ENCODE measurements around the gene PDE4D. TPM values are rescaled to one million over a fixed set of nuclear protein-coding genes. Genes with fewer than 3 reads are reported as not detected.

PDE4D gene
- total RNA-seq, 1 experiment from 2014 or later = 11.6 TPM

DNA sequence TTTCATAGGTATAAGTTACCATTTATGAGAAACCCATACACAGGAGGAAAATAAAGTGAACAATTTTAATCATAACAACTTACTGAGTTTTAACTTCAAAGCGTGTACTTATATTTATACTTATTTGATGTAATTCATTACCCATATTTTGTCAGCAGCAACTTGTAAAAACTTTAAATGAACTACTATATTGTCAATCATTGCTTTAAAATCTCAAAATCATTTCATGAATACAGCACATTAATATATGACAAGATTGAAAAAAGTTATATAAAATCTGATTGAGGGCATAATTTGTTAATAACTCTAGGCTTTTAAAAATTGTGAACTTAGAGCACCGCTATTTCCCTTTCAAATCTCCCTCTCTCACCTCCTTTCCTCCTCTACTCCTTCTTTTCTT, 573.1 kb downstream of the PDE4D start:
- intact Hi-C loops (cut with micrococcal nuclease; ENCODE audit: unreplicated experiment) = no loop called here
- Mint-ChIP-seq H3K36me3 (ENCODE audit: insufficient read depth, unreplicated experiment) (no peaks in the 10 kb centered on the region), H3K4me3 (ENCODE audit: low read depth, unreplicated experiment) (no peak overlapping the region), H3K4me1 (ENCODE audit: low read depth, unreplicated experiment) (peaks cover 10% of the 10 kb centered on the region), H3K9me3 (ENCODE audit: low read depth, unreplicated experiment) (no peaks in the 10 kb centered on the region), H3K27ac (ENCODE audit: unreplicated experiment) (no peak overlapping the region), H3K27me3 (ENCODE audit: unreplicated experiment) (no peaks in the 10 kb centered on the region)
- CTCF ChIA-PET = no interaction called here
- DNase-seq = no peak
- TF ChIP-seq, protein P1, sequence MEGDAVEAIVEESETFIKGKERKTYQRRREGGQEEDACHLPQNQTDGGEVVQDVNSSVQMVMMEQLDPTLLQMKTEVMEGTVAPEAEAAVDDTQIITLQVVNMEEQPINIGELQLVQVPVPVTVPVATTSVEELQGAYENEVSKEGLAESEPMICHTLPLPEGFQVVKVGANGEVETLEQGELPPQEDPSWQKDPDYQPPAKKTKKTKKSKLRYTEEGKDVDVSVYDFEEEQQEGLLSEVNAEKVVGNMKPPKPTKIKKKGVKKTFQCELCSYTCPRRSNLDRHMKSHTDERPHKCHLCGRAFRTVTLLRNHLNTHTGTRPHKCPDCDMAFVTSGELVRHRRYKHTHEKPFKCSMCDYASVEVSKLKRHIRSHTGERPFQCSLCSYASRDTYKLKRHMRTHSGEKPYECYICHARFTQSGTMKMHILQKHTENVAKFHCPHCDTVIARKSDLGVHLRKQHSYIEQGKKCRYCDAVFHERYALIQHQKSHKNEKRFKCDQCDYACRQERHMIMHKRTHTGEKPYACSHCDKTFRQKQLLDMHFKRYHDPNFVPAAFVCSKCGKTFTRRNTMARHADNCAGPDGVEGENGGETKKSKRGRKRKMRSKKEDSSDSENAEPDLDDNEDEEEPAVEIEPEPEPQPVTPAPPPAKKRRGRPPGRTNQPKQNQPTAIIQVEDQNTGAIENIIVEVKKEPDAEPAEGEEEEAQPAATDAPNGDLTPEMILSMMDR (IDR thresholded peaks at IDR 0.05; ENCODE audit: unreplicated experiment) = no peak
- BruUV-seq (replicated peaks) = no TSS peak

DNA sequence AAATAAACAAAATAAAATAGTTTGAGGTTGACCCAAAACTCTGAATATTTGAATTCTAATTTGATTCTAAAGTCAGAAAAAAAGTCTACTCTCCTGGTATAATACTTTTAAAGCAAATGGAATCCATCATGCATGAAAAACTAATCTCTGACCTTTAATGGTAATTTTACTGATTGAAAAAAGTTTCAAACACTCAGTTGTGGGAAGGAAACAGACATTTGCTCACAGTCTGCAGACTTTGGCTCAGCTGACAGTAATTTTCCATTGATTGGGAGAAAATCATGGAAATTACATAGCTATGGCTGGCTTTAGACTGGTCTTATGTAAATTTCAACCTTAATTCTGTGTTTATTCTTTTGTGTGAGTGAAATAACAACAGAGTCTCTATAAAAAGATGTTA, 574.3 kb downstream of the PDE4D start:
- Mint-ChIP-seq H3K9me3 (ENCODE audit: low read depth, unreplicated experiment) (no peaks in the 10 kb centered on the region), H3K27ac (ENCODE audit: unreplicated experiment) (no peak overlapping the region), H3K36me3 (ENCODE audit: insufficient read depth, unreplicated experiment) (no peaks in the 10 kb centered on the region), H3K4me1 (ENCODE audit: low read depth, unreplicated experiment) (peaks cover 9% of the 10 kb centered on the region), H3K27me3 (ENCODE audit: unreplicated experiment) (no peaks in the 10 kb centered on the region), H3K4me3 (ENCODE audit: low read depth, unreplicated experiment) (no peak overlapping the region)
- CTCF ChIA-PET = no interaction called here
- DNase-seq = no peak
- BruUV-seq (replicated peaks) = no TSS peak
- intact Hi-C loops (cut with micrococcal nuclease; ENCODE audit: unreplicated experiment) = no loop called here
- TF ChIP-seq, protein P1 (IDR thresholded peaks at IDR 0.05; ENCODE audit: unreplicated experiment) = no peak

DNA sequence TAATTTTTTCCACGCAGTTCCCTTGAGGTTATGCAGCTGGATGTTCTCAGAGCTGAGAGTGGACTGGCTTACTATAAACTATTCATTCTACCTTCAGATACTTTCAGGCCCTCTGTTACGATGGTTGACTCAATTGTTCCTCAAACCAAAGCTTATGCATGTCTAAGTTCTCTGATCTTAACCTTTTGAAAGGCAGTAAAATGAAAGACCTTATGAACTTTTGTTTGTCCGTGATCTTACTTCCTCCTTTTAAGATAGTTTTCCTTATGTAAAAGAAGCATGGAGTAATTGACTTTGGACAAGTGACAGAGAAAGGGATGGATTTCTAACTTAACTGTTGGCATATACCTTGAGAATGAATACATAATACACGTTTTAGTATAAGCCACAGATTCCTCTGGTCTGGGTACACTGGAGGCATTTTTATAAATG, 575.7 kb downstream of the PDE4D start:
- CTCF ChIA-PET = no interaction called here
- Mint-ChIP-seq H3K4me1 (ENCODE audit: low read depth, unreplicated experiment) (no peaks in the 10 kb centered on the region), H3K4me3 (ENCODE audit: low read depth, unreplicated experiment) (no peak overlapping the region), H3K27me3 (ENCODE audit: unreplicated experiment) (no peaks in the 10 kb centered on the region), H3K36me3 (ENCODE audit: insufficient read depth, unreplicated experiment) (no peaks in the 10 kb centered on the region), H3K9me3 (ENCODE audit: low read depth, unreplicated experiment) (no peaks in the 10 kb centered on the region), H3K27ac (ENCODE audit: unreplicated experiment) (no peak overlapping the region)
- BruUV-seq (replicated peaks) = no TSS peak
- DNase-seq = no peak
- TF ChIP-seq, protein P1 (IDR thresholded peaks at IDR 0.05; ENCODE audit: unreplicated experiment) = no peak
- intact Hi-C loops (cut with micrococcal nuclease; ENCODE audit: unreplicated experiment) = no loop called here

DNA sequence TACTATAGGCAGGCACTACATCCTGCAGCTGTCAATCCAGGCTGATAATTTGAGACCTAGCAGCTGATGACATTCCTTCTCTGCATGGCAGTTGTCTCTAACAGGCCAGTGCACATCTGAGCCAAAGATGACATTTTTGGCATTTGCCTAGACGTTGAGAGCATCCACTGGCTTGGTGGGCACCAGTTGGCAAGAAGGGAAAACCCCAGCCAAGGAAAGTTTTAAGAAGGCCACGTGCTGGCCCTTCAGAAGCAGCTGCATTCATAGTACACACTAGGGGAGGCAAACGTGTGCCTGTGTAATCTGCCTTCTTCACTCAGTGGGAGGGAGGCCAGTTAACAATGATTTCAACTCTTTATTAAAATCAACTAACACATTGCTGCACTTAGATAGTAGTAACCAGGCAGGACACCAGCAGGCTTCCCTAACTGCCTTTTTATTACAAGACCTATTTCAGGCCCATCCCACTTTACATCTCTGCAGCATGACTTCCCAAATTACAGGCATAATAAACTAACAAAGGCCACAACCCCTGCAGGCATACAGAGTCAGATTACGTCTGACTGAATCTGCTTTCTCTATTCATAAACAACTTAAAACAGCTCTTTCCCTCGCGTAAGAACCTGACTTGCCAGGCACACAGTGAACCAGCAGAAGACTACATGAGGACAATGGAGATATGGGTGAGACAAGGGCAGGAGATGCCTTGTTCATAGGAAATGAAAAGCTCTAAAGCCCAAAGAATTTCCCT, 576.3 kb downstream of the PDE4D start:
- H3K27ac Mint-ChIP-seq (ENCODE audit: unreplicated experiment) = no peak overlapping the region
- DNase-seq = no peak
- H3K9me3 Mint-ChIP-seq (ENCODE audit: low read depth, unreplicated experiment) = no peaks in the 10 kb centered on the region
- CTCF ChIA-PET = no interaction called here
- no peaks in the 10 kb centered on the region for H3K27me3 Mint-ChIP-seq (ENCODE audit: unreplicated experiment)
- no peaks in the 10 kb centered on the region for H3K4me1 Mint-ChIP-seq (ENCODE audit: low read depth, unreplicated experiment)
- TF ChIP-seq, protein P1 (IDR thresholded peaks at IDR 0.05; ENCODE audit: unreplicated experiment) = no peak
- intact Hi-C loops (cut with micrococcal nuclease; ENCODE audit: unreplicated experiment) = no loop called here
- no peak overlapping the region for H3K4me3 Mint-ChIP-seq (ENCODE audit: low read depth, unreplicated experiment)
- H3K36me3 Mint-ChIP-seq (ENCODE audit: insufficient read depth, unreplicated experiment) = no peaks in the 10 kb centered on the region
- no TSS peak for BruUV-seq (replicated peaks)

All from Calu3 (cell line).